Esophagus muscularis mucosa (tissue), 4 donors: ENCODE data around the gene MT1B. TPM values are rescaled to one million over a fixed set of nuclear protein-coding genes. Genes with fewer than 3 reads are reported as not detected.

ENCODE experiments used
- DNase-seq: peaks from one replicate; pipeline ENCODE4 v3.0.0-alpha.2; 2017; ENCODE audit errors: extremely low spot score
- H3K27ac ChIP-seq, 4 donors: fragments of 200-600 bp; sonication (generic); replicated peaks in 1 of 4; 1 replicate in 3 of 4; 2 replicates in 1 of 4; pipeline ENCODE4 v1.5.1; 2016 to 2019; ENCODE audit warnings: mild to moderate bottlenecking in 1 of 4
- H3K27me3 ChIP-seq, 4 donors: fragments of 200-600 bp; sonication (generic); one replicate each; pipeline versions ENCODE4 v1.5.1 to v1.6.0; 2016 to 2019
- H3K36me3 ChIP-seq, 4 donors: fragments of 200-600 bp; sonication (generic); one replicate each; pipeline ENCODE4 v1.5.1; 2016 to 2019
- H3K4me1 ChIP-seq, 4 donors: fragments of 200-600 bp; sonication (generic); one replicate each; pipeline ENCODE4 v1.5.1; 2016 to 2019
- H3K4me3 ChIP-seq, 4 donors: fragments of 200-600 bp; sonication (generic); 1 replicate in 2 of 4; 2 replicates in 2 of 4; pipeline ENCODE4 v1.5.1; 2016 to 2019; ENCODE audit warnings: mild to moderate bottlenecking in 4 of 4, moderate library complexity in 1 of 4
- H3K9me3 ChIP-seq, 4 donors: fragments of 200-600 bp; sonication (generic); 1 replicate in 3 of 4; 2 replicates in 1 of 4; pipeline ENCODE4 v1.5.1; 2016 to 2019
- CTCF ChIP-seq, 3 experiments: fragments of 200-600 bp in 2 of 3; fragments of 450-650 bp in 1 of 3; sonication (generic) in 2 of 3; IDR thresholded peaks; one replicate each; pipeline ENCODE4 v1.5.1; 2017 to 2019; ENCODE audit warnings: antibody characterized with exemption in 3 of 3, mild to moderate bottlenecking in 2 of 3, moderate library complexity in 1 of 3
- EP300 ChIP-seq: sonication (generic); formaldehyde crosslinking; IDR thresholded peaks from one replicate; pipeline ENCODE4 v1.6.1; 2017; ENCODE audit warnings: antibody characterized with exemption
- POLR2A ChIP-seq: fragments of 450-650 bp; IDR thresholded peaks from one replicate; pipeline ENCODE4 v1.6.1; 2017; ENCODE audit warnings: antibody characterized with exemption, moderate library complexity, mild to moderate bottlenecking, low read depth
- POLR2AphosphoS5 ChIP-seq, 2 donors: sonication (generic); formaldehyde crosslinking; IDR thresholded peaks; one replicate each; pipeline ENCODE4 v1.6.1; 2017; ENCODE audit warnings: antibody characterized with exemption in 2 of 2
- WGBS: methylation state at CpG from one replicate; pipeline ENCODE4 v1.1.5; 2018; 5-methylcytosine and 5-hydroxymethylcytosine counted together
- intact Hi-C: fragments of 100-400 bp; cut with DNase I; formaldehyde crosslinking; loops from one replicate; pipeline ENCODE4 v1.15.1; 2023
- total RNA-seq, 4 donors: library from RNA; depleted of rRNA; stranded (reverse); fragments of >200 nt; gene quantifications; one replicate each; pipeline versions ENCODE4 v1.1.0 to v1.2.1, GENCODE V29; 2016

Gene MT1B
- total RNA-seq, 4 donors from 2014 or later, result not detected

- WGBS, result 100% methylated on average over 3 of the region's 3 CpGs
- no peak overlapping the region for H3K27ac ChIP-seq
- DNase-seq, result no peak
- peaks cover 0 to 32% (median 10%) of the 10 kb centered on the region in 4 donors for H3K27me3 ChIP-seq
- peaks cover 35 to 43% (median 37%) of the 10 kb centered on the region in 4 donors for H3K4me1 ChIP-seq
- H3K36me3 ChIP-seq, result no peaks in the 10 kb centered on the region
- intact Hi-C loops, result no loop called here
- H3K4me3 ChIP-seq, result no peak overlapping the region
- TF ChIP-seq POLR2AphosphoS5 (IDR thresholded peaks at IDR 0.05), result no peak
- TF ChIP-seq CTCF (IDR thresholded peaks at IDR 0.05), result no peak
- TF ChIP-seq EP300, result no peak
- TF ChIP-seq POLR2A, result no peak
- no peaks in the 10 kb centered on the region for H3K9me3 ChIP-seq
These were observed 27.5 kb downstream of the MT1B start for GRCh38 chr16:56679078-56679730.

- no peak for DNase-seq
- Histone ChIP-seq H3K4me3 (no peak overlapping the region), H3K4me1 (peaks cover 36 to 49% (median 43%) of the 10 kb centered on the region in 4 donors), H3K9me3 (no peaks in the 10 kb centered on the region), H3K27ac (no peak overlapping the region), H3K27me3 (peaks cover 0 to 26% (median 10%) of the 10 kb centered on the region in 4 donors), H3K36me3 (no peaks in the 10 kb centered on the region)
- TF ChIP-seq CTCF (IDR thresholded peaks at IDR 0.05), result no peak
- no peak for TF ChIP-seq POLR2A
- no peak for TF ChIP-seq POLR2AphosphoS5 (IDR thresholded peaks at IDR 0.05)
- TF ChIP-seq EP300, result no peak
- WGBS, result 86% methylated on average over 6 of the region's 6 CpGs
- intact Hi-C loops, result loop anchor here (5.0 kb wide), 1 partner anchor 43 kb away; the partner anchor contains the start of gene MT1A
These were observed 28.1 kb downstream of the MT1B start for GRCh38 chr16:56679818-56680217.

- TF ChIP-seq EP300 (peak; percentile 98), POLR2A (peak; percentile 99), CTCF (IDR thresholded peaks at IDR 0.05) (no peak), POLR2AphosphoS5 (IDR thresholded peaks at IDR 0.05) (peak; percentile 95 to 99)
- H3K4me1 ChIP-seq, result peaks cover 35 to 50% (median 42%) of the 10 kb centered on the region in 4 donors
- peak within 1 kb of the TSS; percentile 67 to 86 (median 84) for H3K27ac ChIP-seq
- peaks cover 0 to 3% (median 0%) of the 10 kb centered on the region in 4 donors for H3K27me3 ChIP-seq
- H3K4me3 ChIP-seq, result peak within 1 kb of the TSS; percentile 51 to 68 (median 62)
- DNase-seq, result peak; percentile 98
- 1% methylated on average over 16 of the region's 49 CpGs for WGBS
- intact Hi-C loops, result loop anchor here (2.0 to 5.0 kb wide), 2 partner anchors 45 to 73 kb away; partner anchors contain the start of genes MT1A and MT2A
- peaks cover 0 to 7% (median 5%) of the 10 kb centered on the region in 4 donors for H3K9me3 ChIP-seq
- no peaks in the 10 kb centered on the region for H3K36me3 ChIP-seq
These were observed 30.4 kb downstream of the MT1B start, which contains the start of gene MT1X for GRCh38 chr16:56681939-56682702. MT1X (plus strand) TSS chr16:56682470; CDS start chr16:56682541, 71 bp downstream.

- Histone ChIP-seq H3K27me3 (no peaks in the 10 kb centered on the region), H3K36me3 (no peaks in the 10 kb centered on the region), H3K4me1 (peaks cover 35 to 50% (median 42%) of the 10 kb centered on the region in 4 donors), H3K27ac (peak overlapping the region; percentile 67 to 86 (median 84)), H3K9me3 (peaks cover 0 to 7% (median 6%) of the 10 kb centered on the region in 4 donors), H3K4me3 (peak overlapping the region; percentile 51 to 68 (median 62))
- DNase-seq, result no peak
- no peak for TF ChIP-seq CTCF (IDR thresholded peaks at IDR 0.05)
- TF ChIP-seq POLR2A, result no peak
- no peak for TF ChIP-seq POLR2AphosphoS5 (IDR thresholded peaks at IDR 0.05)
- no peak for TF ChIP-seq EP300
- intact Hi-C loops, result loop anchor here (2.0 to 5.0 kb wide), 2 partner anchors 46 to 74 kb away; partner anchors contain the start of genes MT1A and MT2A
- WGBS, result 38% methylated on average over 7 of the region's 8 CpGs
These were observed 31.2 kb downstream of the MT1B start for GRCh38 chr16:56682703-56683397.
